ENCODE results near the gene NOL7. TPM values are rescaled to one million over a fixed set of nuclear protein-coding genes. Genes with fewer than 3 reads are reported as not detected.

NOL7 gene
- total and polyA plus RNA-seq, 2 of the 4 experiments (the other 2 are of a cell fraction), result 21.3 to 34.5 TPM

GRCh38 chr6:13576017-13576416 is 39.1 kb upstream of the NOL7 start:
- dilution Hi-C loops (cut with HindIII; ENCODE audit: low sequenced_read_pairs, unreplicated experiment), result no loop called here
- H3K4ac ChIP-seq (ENCODE audit: low read depth, low read length), result no peak overlapping the region
- no peak overlapping the region for H2AFZ ChIP-seq (replicated peaks; ENCODE audit: low read length, poor library complexity)
- ChIA-PET CTCF (interaction anchor here (0.8 kb wide), 2 partner anchors 15 to 90 kb away, joined by 3 read pairs; no protein-coding TSS in a partner anchor), POLR2A (ENCODE audit: unreplicated experiment) (no interaction called here)
- H3K4me2 ChIP-seq (ENCODE audit: low read depth, low read length), result no peak overlapping the region
- H2AK5ac ChIP-seq (ENCODE audit: low read depth, low read length), result no peak overlapping the region
- no peak overlapping the region for H3K56ac ChIP-seq (ENCODE audit: extremely low read depth, insufficient read depth, low read length)
- no TSS peak for BruUV-seq (replicated peaks)
- H3K9me1 ChIP-seq (ENCODE audit: insufficient read depth, low read length), result no peaks in the 10 kb centered on the region; the same call in 1 of the 2 replicates
- no peak overlapping the region for H2AK9ac ChIP-seq (replicated peaks; ENCODE audit: low read depth, low read length, poor library complexity)
- H3K27ac ChIP-seq (ENCODE audit: insufficient read depth, low read length), result no peak overlapping the region
- no peaks in the 10 kb centered on the region; the same call in 1 of the 2 replicates for H3K4me1 ChIP-seq (ENCODE audit: control insufficient read depth, insufficient read depth, low read length)
- peaks cover 2% of the 10 kb centered on the region; the same call in 1 of the 2 replicates for H3K36me3 ChIP-seq (ENCODE audit: control insufficient read depth, insufficient read depth, low read length)
- no peak overlapping the region for H3K18ac ChIP-seq (ENCODE audit: low read depth, low read length)
- TF ChIP-seq NFE2L2 (IDR thresholded peaks at IDR 0.05; ENCODE audit: low read depth, low read length) (no peak), MAZ (IDR thresholded peaks at IDR 0.05; ENCODE audit: borderline replicate concordance, low read depth, low read length) (no peak), ELK1 (IDR thresholded peaks at IDR 0.05; ENCODE audit: borderline replicate concordance, low read depth, low read length) (no peak), POLR2A (IDR thresholded peaks at IDR 0.05; ENCODE audit: low read depth, low read length) (no peak), CEBPB (IDR thresholded peaks at IDR 0.05; ENCODE audit: low read depth, low read length) (no peak)
- DNase-seq (no peak), ATAC-seq (ENCODE audit: low read depth) (no peak)
- H2BK120ac ChIP-seq (ENCODE audit: low read depth, low read length), result no peak overlapping the region
- H3K9me3 ChIP-seq (ENCODE audit: control insufficient read depth, insufficient read depth, low read length), result no peaks in the 10 kb centered on the region
- no peak overlapping the region for H4K5ac ChIP-seq (ENCODE audit: low read depth, low read length)
- no peak overlapping the region for H2BK15ac ChIP-seq (ENCODE audit: low read depth, low read length)
- no peak overlapping the region for H4K8ac ChIP-seq (ENCODE audit: low read depth in 2 of 2, low read length in 2 of 2)
- no CpG with 5 or more reads among the region's 3 CpGs for WGBS, 2 experiments (ENCODE audit: extremely low coverage in 2 of 2, insufficient read length in 1 of 2)
- no peak overlapping the region for H3K23ac ChIP-seq (ENCODE audit: low read depth, low read length)
- no peak overlapping the region for H3K9ac ChIP-seq (ENCODE audit: low read depth, low read length)
- intact Hi-C loops (cut with micrococcal nuclease), result no loop called here
- H3K79me1 ChIP-seq (ENCODE audit: low read depth in 1 of 2, low read length in 2 of 2), result peaks cover 7 to 13% of the 10 kb centered on the region in 2 experiments
- H2BK5ac ChIP-seq (ENCODE audit: low read depth, low read length, poor library complexity, severe bottlenecking), result no peak overlapping the region
- no peak overlapping the region for H2BK20ac ChIP-seq (ENCODE audit: low read depth, low read length)
- in situ Hi-C loops (cut with MboI; ENCODE audit: low sequenced_read_pairs), result no loop called here
- no peak overlapping the region for H4K91ac ChIP-seq (ENCODE audit: insufficient read depth, low read depth, low read length)
- H3K27me3 ChIP-seq (ENCODE audit: control insufficient read depth, insufficient read depth, low read length), result no peaks in the 10 kb centered on the region
- H3K4me3 ChIP-seq (ENCODE audit: insufficient read depth, low read depth, low read length), result no peak overlapping the region
- no peaks in the 10 kb centered on the region for H4K20me1 ChIP-seq (ENCODE audit: insufficient read depth, low read length)
- H3K14ac ChIP-seq (replicated peaks; ENCODE audit: low read depth, low read length), result no peak overlapping the region

Measured in IMR-90 (cell line).